PFSK-1 (cell line): ENCODE data around the gene CHL1.

Experiments
- FOXP2 ChIP-seq: optimal IDR thresholded peaks from 2 replicates; pipeline ENCODE3; 2011; ENCODE audit warnings: borderline replicate concordance, control low read depth, inconsistent platforms; ENCODE audit not compliant: insufficient read depth; ENCODE audit errors: extremely low read length, extremely low read depth
- POLR2AphosphoS5 ChIP-seq: IDR thresholded peaks from 2 replicates; pipeline ENCODE4 v1.6.1; 2012; ENCODE audit warnings: low read depth, mild to moderate bottlenecking, control low read depth, low read length, moderate library complexity
- REST ChIP-seq, 2 experiments: IDR thresholded peaks; 2 replicates each; pipeline versions ENCODE4 v1.6.1 to v1.8.0; 2011 to 2012; ENCODE audit warnings: low read depth in 2 of 2, low read length in 2 of 2, control low read depth in 1 of 2, inconsistent platforms in 1 of 2, mild to moderate bottlenecking in 1 of 2, moderate library complexity in 1 of 2; ENCODE audit not compliant: insufficient read depth in 1 of 2
- TAF1 ChIP-seq: IDR thresholded peaks from 2 replicates; pipeline ENCODE4 v1.6.1; 2012; ENCODE audit warnings: low read length, control low read depth, borderline replicate concordance; ENCODE audit not compliant: insufficient read depth

- TF ChIP-seq REST (IDR thresholded peaks at IDR 0.05; ENCODE audit: insufficient read depth in 1 of 2, low read depth in 2 of 2, low read length in 2 of 2), result no peak
- no peak for TF ChIP-seq POLR2AphosphoS5
- no peak for TF ChIP-seq TAF1
- TF ChIP-seq FOXP2, result no peak
Observed at GRCh38 chr3:418239-418929, 221.8 kb downstream of the CHL1 start.
